ENCODE results near the gene BCAS1. TPM values are rescaled to one million over a fixed set of nuclear protein-coding genes. Genes with fewer than 3 reads are reported as not detected.
A peak's percentile ranks its signal among the peaks of the same experiment; 100 is the strongest.

The BCAS1 gene
- total RNA-seq, 2 donors from 2014 or later = 32.0 to 58.6 TPM

DNA sequence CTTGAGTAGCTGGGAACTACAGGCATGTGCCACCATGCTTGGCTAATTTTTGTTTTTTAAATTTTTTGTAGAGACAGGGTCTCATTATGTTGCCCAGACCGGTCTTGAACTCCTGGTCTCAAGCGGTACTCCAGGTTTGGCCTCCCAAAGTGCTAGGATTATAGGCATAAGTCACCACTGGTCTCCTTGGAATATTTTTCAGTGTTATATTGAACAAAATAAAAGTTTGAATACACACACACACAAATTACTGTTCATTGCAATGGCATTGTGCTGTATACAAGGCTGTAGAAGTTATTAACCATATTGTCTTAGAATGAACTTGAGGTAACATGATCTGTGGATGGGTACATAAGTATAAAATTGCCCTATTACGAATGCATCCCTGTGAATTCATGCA is 166.1 kb downstream of the BCAS1 start:
- WGBS = 97% methylated on average over 3 of the region's 3 CpGs
- no peak for DNase-seq (ENCODE audit: low spot score)
- intact Hi-C loops (cut with DNase I) = no loop called here
- Histone ChIP-seq H3K36me3 (no peaks in the 10 kb centered on the region), H3K4me1 (replicated peaks) (no peaks in the 10 kb centered on the region), H3K9me3 (no peaks in the 10 kb centered on the region), H3K4me3 (no peak overlapping the region), H3K27me3 (replicated peaks; ENCODE audit: insufficient read depth) (no peaks in the 10 kb centered on the region), H3K27ac (no peak overlapping the region)
- TF ChIP-seq, protein P1, sequence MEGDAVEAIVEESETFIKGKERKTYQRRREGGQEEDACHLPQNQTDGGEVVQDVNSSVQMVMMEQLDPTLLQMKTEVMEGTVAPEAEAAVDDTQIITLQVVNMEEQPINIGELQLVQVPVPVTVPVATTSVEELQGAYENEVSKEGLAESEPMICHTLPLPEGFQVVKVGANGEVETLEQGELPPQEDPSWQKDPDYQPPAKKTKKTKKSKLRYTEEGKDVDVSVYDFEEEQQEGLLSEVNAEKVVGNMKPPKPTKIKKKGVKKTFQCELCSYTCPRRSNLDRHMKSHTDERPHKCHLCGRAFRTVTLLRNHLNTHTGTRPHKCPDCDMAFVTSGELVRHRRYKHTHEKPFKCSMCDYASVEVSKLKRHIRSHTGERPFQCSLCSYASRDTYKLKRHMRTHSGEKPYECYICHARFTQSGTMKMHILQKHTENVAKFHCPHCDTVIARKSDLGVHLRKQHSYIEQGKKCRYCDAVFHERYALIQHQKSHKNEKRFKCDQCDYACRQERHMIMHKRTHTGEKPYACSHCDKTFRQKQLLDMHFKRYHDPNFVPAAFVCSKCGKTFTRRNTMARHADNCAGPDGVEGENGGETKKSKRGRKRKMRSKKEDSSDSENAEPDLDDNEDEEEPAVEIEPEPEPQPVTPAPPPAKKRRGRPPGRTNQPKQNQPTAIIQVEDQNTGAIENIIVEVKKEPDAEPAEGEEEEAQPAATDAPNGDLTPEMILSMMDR (IDR thresholded peaks at IDR 0.05) = no peak
- TF ChIP-seq POLR2A (IDR thresholded peaks at IDR 0.05) (no peak), POLR2AphosphoS5 (IDR thresholded peaks at IDR 0.05) (no peak)

DNA sequence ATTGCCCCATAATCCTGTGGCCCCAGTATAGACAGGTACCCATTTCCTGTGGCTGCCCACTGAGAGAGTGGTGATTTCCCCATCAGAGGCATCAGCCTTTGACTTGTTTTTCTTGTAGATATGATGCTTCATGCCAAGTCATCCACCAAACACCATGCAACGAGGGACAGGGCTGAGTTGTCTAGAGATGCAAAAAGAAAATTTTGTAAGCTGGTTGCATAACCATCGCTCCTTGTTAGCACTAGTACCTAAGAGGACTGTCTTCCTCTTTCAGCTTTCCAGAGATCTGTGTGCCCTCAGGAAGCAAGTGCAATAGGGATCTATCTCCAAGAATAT is 166.8 kb downstream of the BCAS1 start:
- Histone ChIP-seq H3K27ac (no peak overlapping the region), H3K4me1 (replicated peaks) (no peaks in the 10 kb centered on the region), H3K36me3 (no peaks in the 10 kb centered on the region), H3K4me3 (no peak overlapping the region), H3K9me3 (no peaks in the 10 kb centered on the region), H3K27me3 (replicated peaks; ENCODE audit: insufficient read depth) (no peaks in the 10 kb centered on the region)
- DNase-seq (ENCODE audit: low spot score) = no peak
- TF ChIP-seq POLR2A (IDR thresholded peaks at IDR 0.05) (no peak), POLR2AphosphoS5 (IDR thresholded peaks at IDR 0.05) (no peak)
- TF ChIP-seq, protein P1 (IDR thresholded peaks at IDR 0.05) = no peak
- intact Hi-C loops (cut with DNase I) = no loop called here
- WGBS = 73% methylated on average over 2 of the region's 2 CpGs

DNA sequence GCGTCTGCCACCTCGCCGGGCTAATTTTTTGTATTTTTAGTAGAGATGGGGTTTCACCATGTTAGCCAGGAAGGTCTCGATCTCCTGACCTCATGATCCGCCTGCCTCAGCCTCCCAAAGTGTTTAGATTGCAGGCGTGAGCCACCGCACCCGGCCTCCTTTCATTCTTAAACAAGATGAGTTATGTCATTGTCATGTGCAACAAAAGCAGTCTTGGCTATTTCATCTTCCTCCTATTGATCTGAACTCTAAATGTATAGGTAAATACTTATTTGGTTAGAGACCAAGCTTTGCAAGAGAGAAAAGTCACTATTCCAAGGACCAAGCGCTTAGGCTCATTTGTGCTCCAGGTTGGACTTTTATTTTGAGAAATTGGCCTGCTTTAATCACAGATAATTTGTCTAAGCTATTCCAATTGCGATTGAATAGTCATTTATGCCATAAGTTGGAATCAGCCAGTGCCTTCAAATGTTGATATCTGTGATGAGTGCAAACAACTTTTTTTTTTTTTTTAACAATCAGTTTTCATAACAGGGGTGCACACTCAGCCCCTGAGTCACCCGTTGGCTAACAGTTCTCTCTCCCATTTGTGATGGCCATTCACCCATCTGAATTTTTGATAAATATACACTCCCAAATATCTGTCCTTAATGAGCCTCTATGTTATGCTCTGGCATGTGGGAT is 167.3 kb downstream of the BCAS1 start:
- intact Hi-C loops (cut with DNase I) = no loop called here
- Histone ChIP-seq H3K27ac (no peak overlapping the region), H3K27me3 (replicated peaks; ENCODE audit: insufficient read depth) (no peaks in the 10 kb centered on the region), H3K9me3 (no peaks in the 10 kb centered on the region), H3K36me3 (no peaks in the 10 kb centered on the region), H3K4me3 (no peak overlapping the region), H3K4me1 (replicated peaks) (no peaks in the 10 kb centered on the region)
- TF ChIP-seq POLR2AphosphoS5 (IDR thresholded peaks at IDR 0.05) (no peak), POLR2A (IDR thresholded peaks at IDR 0.05) (no peak)
- TF ChIP-seq, protein P1 (IDR thresholded peaks at IDR 0.05) = no peak
- whole genome bisulfite sequencing = 97% methylated on average over 11 of the region's 11 CpGs
- no peak for DNase-seq (ENCODE audit: low spot score)

DNA sequence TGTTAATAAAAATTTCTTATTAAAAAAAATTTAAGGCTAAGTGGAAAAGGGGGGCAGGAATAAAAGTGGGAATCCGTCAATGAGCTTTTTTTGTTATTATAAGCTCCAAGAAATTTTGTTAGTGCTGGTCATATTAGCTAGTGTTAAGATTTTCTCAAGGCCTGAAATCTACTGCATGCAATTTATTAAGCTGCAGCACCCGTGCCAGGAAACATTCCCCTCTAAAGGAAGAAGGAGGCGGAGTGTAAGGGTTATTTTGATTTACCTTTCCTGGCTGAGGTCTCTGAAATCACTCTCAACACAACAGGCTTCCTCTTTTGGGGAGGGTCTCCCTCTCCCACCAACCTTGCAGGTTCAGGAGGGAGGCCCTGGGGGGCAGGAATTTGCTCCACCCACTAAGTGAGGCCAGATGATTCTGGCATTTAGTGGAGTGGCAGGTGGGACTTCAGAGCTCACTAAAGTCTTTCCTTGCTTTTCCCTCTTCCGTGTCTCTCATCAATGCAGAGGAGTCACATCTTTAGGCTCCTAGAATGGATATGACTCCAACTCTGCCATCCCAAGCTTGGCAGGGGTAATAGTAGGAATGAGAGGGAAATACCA is 168.8 kb downstream of the BCAS1 start:
- Histone ChIP-seq H3K36me3 (no peaks in the 10 kb centered on the region), H3K27me3 (replicated peaks; ENCODE audit: insufficient read depth) (no peaks in the 10 kb centered on the region), H3K4me1 (replicated peaks) (no peaks in the 10 kb centered on the region), H3K4me3 (no peak overlapping the region), H3K9me3 (no peaks in the 10 kb centered on the region), H3K27ac (peak overlapping the region in 1 of 2 donors; percentile 36)
- no peak for DNase-seq (ENCODE audit: low spot score)
- no peak for TF ChIP-seq POLR2AphosphoS5 (IDR thresholded peaks at IDR 0.05)
- TF ChIP-seq, protein P1 (IDR thresholded peaks at IDR 0.05) = no peak
- no peak for TF ChIP-seq POLR2A (IDR thresholded peaks at IDR 0.05)
- intact Hi-C loops (cut with DNase I) = no loop called here
- 63% methylated on average over 4 of the region's 4 CpGs for WGBS

DNA sequence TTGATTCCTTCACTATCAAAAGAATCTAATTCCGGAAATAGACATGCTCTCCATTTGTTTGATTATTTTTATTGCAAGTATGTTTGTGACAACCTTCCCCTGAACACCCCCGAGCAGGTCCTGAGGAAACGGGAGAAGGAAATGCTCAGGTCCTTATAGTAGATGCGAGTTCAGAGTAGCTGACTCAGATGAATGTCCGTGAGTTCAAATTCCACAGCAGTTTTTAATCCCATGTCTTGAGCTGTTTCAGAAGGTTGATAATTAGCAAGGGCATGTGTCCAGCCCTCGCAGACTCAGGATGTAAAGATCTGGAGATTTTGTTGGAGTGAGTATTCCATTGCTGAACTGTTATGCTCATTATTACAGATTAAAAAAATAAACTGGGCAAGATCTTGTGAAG is 169.3 kb downstream of the BCAS1 start:
- Histone ChIP-seq H3K9me3 (no peaks in the 10 kb centered on the region), H3K36me3 (no peaks in the 10 kb centered on the region), H3K27me3 (replicated peaks; ENCODE audit: insufficient read depth) (no peaks in the 10 kb centered on the region), H3K4me3 (no peak overlapping the region), H3K27ac (peak overlapping the region; percentile 36 to 50), H3K4me1 (replicated peaks) (no peaks in the 10 kb centered on the region)
- intact Hi-C loops (cut with DNase I) = no loop called here
- DNase-seq (ENCODE audit: low spot score) = no peak
- TF ChIP-seq POLR2AphosphoS5 (IDR thresholded peaks at IDR 0.05) = no peak
- TF ChIP-seq, protein P1 (IDR thresholded peaks at IDR 0.05) = no peak
- TF ChIP-seq POLR2A (IDR thresholded peaks at IDR 0.05) = no peak
- 23% methylated on average over 6 of the region's 6 CpGs for WGBS

Measured in prostate gland (tissue), 2 donors.